GM21390 (cell line): ENCODE measurements around the gene BBOX1.
"Not testable (repeated sequence)": the region's sequence is repeated elsewhere in the genome, so short reads cannot be mapped to it uniquely, and the experiment has no call there.

Experiments used
- ATAC-seq: cut with Tn5 transposase; IDR thresholded peaks from one replicate; pipeline ENCODE4 v1.9.1; 2021; ENCODE audit not compliant: unreplicated experiment

The BBOX1 gene

GRCh38 chr11:27040302-27041115, at the start of gene BBOX1:
TSS of gene BBOX1 (plus strand) at chr11:27040815. CDS start at chr11:27055431, 14,616 bp downstream.
- ATAC-seq, result no peak

- no peak for ATAC-seq
Observed at GRCh38 chr11:26992031-26992541, 48.5 kb upstream of the BBOX1 start.

- ATAC-seq, result no peak
Observed at GRCh38 chr11:26993965-26994457, 46.6 kb upstream of the BBOX1 start, which contains the start of gene FIBIN. TSS of gene FIBIN (plus strand) at chr11:26994112. CDS start at chr11:26994527, 415 bp downstream.

GRCh38 chr11:26994631-26995095, 46.0 kb upstream of the BBOX1 start:
- no peak for ATAC-seq

- ATAC-seq, result no peak
Observed at GRCh38 chr11:26995701-26996460, 44.7 kb upstream of the BBOX1 start.

- ATAC-seq, result no peak
Observed at GRCh38 chr11:26997378-26997777, 43.2 kb upstream of the BBOX1 start.

GRCh38 chr11:27001136-27001730, 39.4 kb upstream of the BBOX1 start:
- not testable (repeated sequence) for ATAC-seq

GRCh38 chr11:27002431-27002830, 38.2 kb upstream of the BBOX1 start:
- no peak for ATAC-seq

- no peak for ATAC-seq
Observed at GRCh38 chr11:27002838-27003237, 37.8 kb upstream of the BBOX1 start.

- no peak for ATAC-seq
Observed at GRCh38 chr11:27004103-27004502, 36.5 kb upstream of the BBOX1 start.

- ATAC-seq, result no peak
Observed at GRCh38 chr11:27008811-27009535, 31.6 kb upstream of the BBOX1 start.

- ATAC-seq, result no peak
Observed at GRCh38 chr11:27011560-27012233, 28.9 kb upstream of the BBOX1 start.

- ATAC-seq, result no peak
Observed at GRCh38 chr11:27012234-27012921, 28.2 kb upstream of the BBOX1 start.

- no peak for ATAC-seq
Observed at GRCh38 chr11:27013781-27014361, 26.7 kb upstream of the BBOX1 start.

GRCh38 chr11:27018902-27019529, 21.6 kb upstream of the BBOX1 start:
- no peak for ATAC-seq

GRCh38 chr11:27020751-27021150, 19.9 kb upstream of the BBOX1 start:
- no peak for ATAC-seq

GRCh38 chr11:27022659-27023251, 17.9 kb upstream of the BBOX1 start:
- ATAC-seq, result no peak

- no peak for ATAC-seq
Observed at GRCh38 chr11:27024865-27025264, 15.8 kb upstream of the BBOX1 start.
